Measurements from ENCODE around the gene KCNG4.
"Not testable (repeated sequence)": the region's sequence is repeated elsewhere in the genome, so short reads cannot be mapped to it uniquely, and the experiment has no call there.

KCNG4 gene

DNA sequence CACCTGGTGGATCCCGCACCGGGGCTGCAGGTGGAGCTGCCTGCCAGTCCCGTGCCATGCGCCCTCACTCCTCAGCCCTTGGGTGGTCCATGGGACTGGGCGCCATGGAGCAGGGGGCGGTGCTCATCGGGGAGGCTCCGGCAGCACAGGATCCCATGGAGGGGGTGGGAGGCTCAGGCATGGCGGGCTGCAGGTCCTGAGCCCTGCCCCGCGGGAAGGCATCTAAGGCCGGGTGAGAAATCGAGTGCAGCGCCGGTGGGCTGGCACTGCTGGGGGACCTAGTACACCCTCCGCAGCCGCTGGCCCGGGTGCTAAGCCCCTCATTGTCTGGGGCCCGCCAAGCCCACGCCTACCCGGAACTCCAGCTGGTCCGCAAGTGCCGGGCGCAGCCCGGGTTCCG is 35.3 kb downstream of the KCNG4 start:
- not testable (repeated sequence) for DNase-seq

DNA sequence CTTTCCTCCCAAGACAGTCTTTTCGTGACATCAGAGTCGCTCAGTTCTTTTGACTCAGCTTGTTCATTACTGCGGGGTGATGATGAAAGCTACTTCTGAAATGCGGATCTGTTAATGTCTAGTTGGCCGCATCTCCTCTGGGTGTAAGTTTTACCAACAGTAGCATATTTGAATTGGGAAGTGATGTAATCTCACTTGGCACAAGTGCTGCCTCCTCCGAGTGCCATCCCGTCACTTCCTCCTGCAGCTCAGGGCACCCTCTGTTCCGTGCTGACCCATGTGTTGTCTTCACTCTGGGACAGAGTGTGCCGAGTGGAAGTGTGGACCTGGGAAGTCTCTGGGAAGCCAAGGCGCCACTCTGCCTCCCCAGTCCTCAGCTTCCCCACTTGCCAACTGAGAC is 40.0 kb downstream of the KCNG4 start:
- no peak for DNase-seq

DNA sequence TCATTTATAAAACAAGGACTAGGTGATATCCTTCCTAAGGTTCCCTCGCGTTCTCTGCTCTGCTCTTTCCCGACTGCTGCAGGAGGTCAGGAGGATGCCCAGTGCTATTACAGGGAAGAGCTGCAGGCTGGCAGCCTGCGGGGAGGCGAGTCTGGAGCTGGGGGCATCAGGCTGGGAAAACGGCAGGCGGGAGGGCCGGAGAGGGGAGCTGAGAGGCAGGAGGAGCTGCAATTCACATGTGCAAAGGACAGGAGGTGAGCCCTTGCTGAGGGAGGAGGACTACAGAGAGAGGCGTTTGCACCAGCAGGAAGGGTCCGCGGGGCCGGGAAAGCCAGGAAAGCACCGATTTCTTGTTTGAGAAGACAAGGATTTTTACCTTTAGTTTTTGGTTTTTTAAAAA is 40.7 kb downstream of the KCNG4 start:
- DNase-seq, result no peak

- peak; percentile 65 for DNase-seq
Measured at GRCh38 chr16:84198401-84198800, 41.4 kb downstream of the KCNG4 start.

GRCh38 chr16:84197466-84198128 is 42.2 kb downstream of the KCNG4 start:
- no peak for DNase-seq

GRCh38 chr16:84196727-84197394 is 43.0 kb downstream of the KCNG4 start:
- DNase-seq, result no peak

- no peak for DNase-seq
Measured at GRCh38 chr16:84196101-84196500, 43.7 kb downstream of the KCNG4 start.

- no peak for DNase-seq
Measured at GRCh38 chr16:84195201-84196093, 44.4 kb downstream of the KCNG4 start.

GRCh38 chr16:84194470-84195200 is 45.2 kb downstream of the KCNG4 start:
- DNase-seq, result no peak

DNA sequence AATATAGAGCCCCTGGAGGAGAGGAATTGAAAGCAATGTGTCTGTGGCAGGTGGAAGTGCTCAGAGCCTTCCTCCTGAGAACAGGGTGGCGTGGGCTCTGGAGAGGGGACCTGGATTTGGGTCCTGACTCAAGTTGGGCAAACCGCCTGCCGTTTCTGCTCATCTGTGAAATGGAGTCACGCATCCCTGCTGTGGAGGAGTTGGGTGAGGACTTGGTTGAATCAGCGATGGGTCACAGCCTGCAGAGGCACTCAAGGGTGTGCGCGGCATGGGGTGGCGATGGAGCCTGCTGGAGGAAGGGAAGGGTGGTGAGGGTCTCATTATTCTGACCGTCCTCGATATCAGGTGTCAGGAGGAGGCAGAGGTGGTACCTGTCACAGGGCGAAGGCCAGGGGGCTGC is 45.8 kb downstream of the KCNG4 start:
- DNase-seq, result no peak

DNA sequence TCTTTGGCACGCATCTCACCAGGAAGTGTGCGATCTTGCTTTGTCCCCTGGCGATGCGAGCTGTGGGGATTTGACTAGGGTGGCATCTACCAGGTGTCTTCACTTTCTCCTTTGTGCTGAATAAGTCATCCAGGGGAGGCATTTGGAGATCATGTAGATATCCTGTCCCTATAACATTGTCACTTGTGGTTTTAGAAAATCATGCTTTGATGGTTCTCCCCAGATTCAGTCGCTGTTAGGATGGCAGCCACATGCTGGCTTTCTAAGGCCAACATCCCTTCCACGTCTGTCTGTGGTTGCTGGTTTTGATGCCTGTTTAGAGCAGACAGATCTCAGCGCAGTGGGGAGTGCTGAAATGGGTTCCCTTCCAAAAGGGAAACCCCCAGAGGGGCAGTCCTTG is 46.3 kb downstream of the KCNG4 start:
- DNase-seq, result no peak

- no peak for DNase-seq
Measured at GRCh38 chr16:84191466-84191865, 48.3 kb downstream of the KCNG4 start.

- DNase-seq, result no peak
Measured at GRCh38 chr16:84190731-84191388, 49.0 kb downstream of the KCNG4 start, which contains the start of gene ADAD2. TSS of gene ADAD2 (plus strand) at chr16:84191157. CDS start at chr16:84191231, 74 bp downstream.

DNA sequence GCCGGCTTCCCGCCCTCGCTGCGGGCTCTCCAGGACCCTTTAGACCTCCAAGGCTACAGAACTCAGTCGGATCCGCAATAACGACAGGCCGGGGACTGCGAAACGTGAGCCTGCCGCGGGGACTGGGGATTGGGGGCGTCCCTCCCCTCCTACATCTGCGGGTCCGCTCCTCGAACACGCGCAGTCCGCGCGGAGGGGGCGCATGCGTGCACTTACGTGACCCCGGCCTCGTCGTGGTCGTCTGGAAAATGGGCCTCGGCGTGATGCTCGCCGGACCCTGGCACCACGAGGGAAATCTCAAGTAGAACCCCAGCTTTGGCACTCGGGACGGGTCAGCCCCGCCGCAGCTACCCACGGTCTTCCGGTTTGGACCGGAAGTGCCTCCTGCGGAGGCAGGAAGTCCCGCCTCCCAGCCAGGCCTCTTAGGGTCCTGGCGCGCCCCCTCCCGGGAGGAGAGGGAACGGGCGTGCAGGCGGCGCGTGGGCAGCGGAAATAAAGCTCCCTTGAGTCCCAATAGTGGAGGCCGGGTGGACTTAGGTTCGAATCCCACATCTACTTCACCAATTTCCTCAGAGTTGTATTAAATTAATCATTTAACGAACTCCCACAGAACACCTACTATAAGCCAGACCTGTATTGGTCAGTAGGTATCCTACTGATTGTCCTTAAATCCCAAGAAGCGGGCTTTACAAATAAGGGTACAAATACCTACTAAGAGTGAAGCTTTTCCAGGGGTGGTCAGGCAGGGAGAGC is 53.0 kb downstream of the KCNG4 start, which contains the start of gene TAF1C:
TAF1C (minus strand) TSS at position 373 of the 753 bp plus-strand sequence. CDS start 2,069 bp downstream, outside the sequence.
- peak; percentile 95 for DNase-seq

DNA sequence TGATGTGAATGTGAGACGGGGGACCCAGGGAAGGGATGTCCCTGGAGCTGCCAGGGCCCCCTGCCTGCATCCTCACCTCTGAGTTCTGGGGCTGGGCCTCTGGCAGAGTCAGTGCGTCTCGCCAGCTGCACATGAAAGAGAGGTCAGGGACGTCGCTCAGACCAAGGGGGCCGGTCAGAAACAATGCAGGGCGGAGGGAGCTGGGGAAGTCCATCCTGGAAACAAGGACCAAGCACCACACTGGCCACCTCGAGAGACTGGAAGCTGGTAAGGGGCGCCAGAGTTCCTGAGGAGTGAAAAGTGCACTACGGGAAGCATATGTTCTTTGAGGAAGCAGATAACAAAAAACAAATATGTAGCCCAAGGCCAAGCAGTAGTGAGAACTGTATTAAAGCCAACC is 55.0 kb downstream of the KCNG4 start:
- no peak for DNase-seq

DNA sequence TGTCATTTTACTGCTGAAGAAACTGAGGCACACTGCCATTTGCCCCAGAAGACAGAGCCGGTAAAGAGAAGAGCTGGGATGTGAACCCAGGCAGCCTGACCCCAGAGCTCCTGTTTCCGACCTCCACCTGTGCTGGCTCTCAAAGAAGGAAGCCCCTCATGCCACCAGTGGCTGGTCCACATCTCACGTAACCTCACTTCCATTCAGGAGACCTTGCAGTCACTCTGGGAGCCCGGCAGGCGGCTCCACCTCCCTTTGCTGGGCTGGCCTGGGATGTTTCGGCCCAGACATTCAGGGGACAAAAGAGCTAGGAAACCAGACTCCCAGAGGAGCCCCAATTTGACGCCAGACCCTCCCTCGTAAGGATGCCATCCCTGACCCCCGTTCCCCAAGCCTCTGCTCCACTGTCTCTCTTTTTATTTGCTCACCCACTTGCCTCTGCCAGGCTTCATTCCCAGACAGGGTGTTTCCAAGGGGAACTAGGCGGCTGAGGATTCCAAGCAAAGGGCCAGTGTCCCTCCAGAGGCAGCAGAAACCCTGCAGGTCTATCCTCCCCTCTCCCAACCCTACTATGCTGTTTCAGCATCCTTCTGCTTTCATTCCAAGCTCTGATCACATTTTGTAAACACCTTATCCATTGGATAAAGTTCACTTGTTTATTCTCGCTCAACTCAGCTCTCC is 55.8 kb downstream of the KCNG4 start:
- no peak for DNase-seq

GRCh38 chr16:84183572-84183875 is 56.3 kb downstream of the KCNG4 start:
- no peak for DNase-seq

DNA sequence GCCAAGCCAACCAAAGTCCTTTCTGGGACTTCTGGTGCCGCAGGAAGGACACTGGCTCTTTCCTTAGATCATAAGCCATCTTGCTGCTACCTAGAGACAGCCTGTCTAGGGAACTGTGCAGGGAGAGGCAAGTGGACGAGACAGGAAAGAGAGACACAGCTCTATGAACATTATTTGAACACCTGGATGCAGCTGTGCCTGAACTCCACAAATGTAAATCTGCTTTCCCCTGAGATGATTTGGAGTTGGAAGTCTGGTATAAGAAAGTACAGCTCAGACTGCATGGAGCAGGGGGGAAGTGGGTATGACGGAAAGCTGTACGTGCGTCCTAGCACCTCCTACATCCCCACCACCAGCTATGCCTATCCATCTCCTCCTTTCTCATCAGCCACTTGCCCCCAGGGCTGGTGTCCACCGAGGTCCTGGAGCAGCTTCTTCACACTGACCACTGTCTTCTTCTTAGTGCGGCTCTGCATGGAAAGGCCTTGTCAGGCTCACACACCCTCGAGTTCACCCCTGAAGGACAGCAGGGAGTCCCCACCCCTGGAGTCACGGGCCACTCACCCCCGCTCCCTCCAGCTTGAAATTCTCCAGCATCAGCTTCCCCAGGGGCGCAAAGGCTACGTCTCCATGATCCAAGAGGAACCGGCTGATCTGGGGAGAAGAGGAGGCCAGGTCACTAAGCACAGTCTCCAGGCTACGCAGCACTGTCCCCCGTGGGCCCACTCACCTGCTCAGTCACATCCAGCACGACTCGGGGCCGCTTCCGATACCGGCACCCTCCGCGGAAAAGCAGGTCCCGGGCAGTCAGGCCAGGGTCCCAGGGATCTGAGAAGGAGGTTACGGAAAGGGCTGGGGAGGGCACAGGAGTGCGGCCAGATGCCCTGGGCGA is 56.9 kb downstream of the KCNG4 start:
- DNase-seq, result no peak

GRCh38 chr16:84182104-84182503 is 57.7 kb downstream of the KCNG4 start:
- DNase-seq, result no peak

Data from fibroblast of skin of scalp (primary cell).